ENCODE results near the gene POU4F1.

POU4F1 gene

GRCh38 chr13:78609464-78610205, 6.3 kb upstream of the POU4F1 start:
- peak overlapping the region; percentile 76; the same call in 1 of the 2 replicates for H3K27ac ChIP-seq
- TF ChIP-seq FOXP2 (optimal IDR thresholded peaks at IDR 0.05; ENCODE audit: control extremely low read depth, extremely low read length, insufficient read depth) (no peak), EZH2 (IDR thresholded peaks at IDR 0.05) (no peak), POLR2AphosphoS5 (IDR thresholded peaks at IDR 0.05; ENCODE audit: borderline replicate concordance, low read depth, low read length) (no peak)
- H3K4me3 ChIP-seq: peak overlapping the region; percentile 73
- peaks cover 13% of the 10 kb centered on the region for H3K36me3 ChIP-seq (ENCODE audit: insufficient read depth, low read length)
- no peaks in the 10 kb centered on the region for H3K9me3 ChIP-seq (ENCODE audit: low read depth, low read length)
- H3K9ac ChIP-seq (ENCODE audit: insufficient read length): peak overlapping the region; percentile 11
- DNase-seq (ENCODE audit: low read depth, low spot score): no peak

GRCh38 chr13:78608688-78609463, 5.5 kb upstream of the POU4F1 start:
- DNase-seq (ENCODE audit: low read depth, low spot score): no peak
- Histone ChIP-seq H3K27ac (no peak overlapping the region), H3K36me3 (ENCODE audit: insufficient read depth, low read length) (peaks cover 5% of the 10 kb centered on the region), H3K4me3 (peak overlapping the region; percentile 73), H3K9ac (ENCODE audit: insufficient read length) (peak overlapping the region; percentile 11), H3K9me3 (ENCODE audit: low read depth, low read length) (no peaks in the 10 kb centered on the region)
- TF ChIP-seq POLR2AphosphoS5 (IDR thresholded peaks at IDR 0.05; ENCODE audit: borderline replicate concordance, low read depth, low read length) (no peak), FOXP2 (optimal IDR thresholded peaks at IDR 0.05; ENCODE audit: control extremely low read depth, extremely low read length, insufficient read depth) (no peak), EZH2 (IDR thresholded peaks at IDR 0.05) (no peak)

GRCh38 chr13:78608252-78608687, 4.9 kb upstream of the POU4F1 start:
- no peak for DNase-seq (ENCODE audit: low read depth, low spot score)
- no peaks in the 10 kb centered on the region for H3K36me3 ChIP-seq (ENCODE audit: insufficient read depth, low read length)
- no peak overlapping the region for H3K27ac ChIP-seq
- no peak for TF ChIP-seq POLR2AphosphoS5 (IDR thresholded peaks at IDR 0.05; ENCODE audit: borderline replicate concordance, low read depth, low read length)
- TF ChIP-seq FOXP2 (optimal IDR thresholded peaks at IDR 0.05; ENCODE audit: control extremely low read depth, extremely low read length, insufficient read depth): no peak
- TF ChIP-seq EZH2 (IDR thresholded peaks at IDR 0.05): no peak
- no peaks in the 10 kb centered on the region for H3K9me3 ChIP-seq (ENCODE audit: low read depth, low read length)
- H3K9ac ChIP-seq (ENCODE audit: insufficient read length): peak overlapping the region; percentile 11
- peak overlapping the region; percentile 73 for H3K4me3 ChIP-seq

- Histone ChIP-seq H3K4me3 (no peak overlapping the region), H3K36me3 (ENCODE audit: insufficient read depth, low read length) (no peaks in the 10 kb centered on the region), H3K9ac (ENCODE audit: insufficient read length) (no peak overlapping the region), H3K27ac (no peak overlapping the region), H3K9me3 (ENCODE audit: low read depth, low read length) (no peaks in the 10 kb centered on the region)
- no peak for DNase-seq (ENCODE audit: low read depth, low spot score)
- TF ChIP-seq FOXP2 (optimal IDR thresholded peaks at IDR 0.05; ENCODE audit: control extremely low read depth, extremely low read length, insufficient read depth) (no peak), EZH2 (IDR thresholded peaks at IDR 0.05) (no peak), POLR2AphosphoS5 (IDR thresholded peaks at IDR 0.05; ENCODE audit: borderline replicate concordance, low read depth, low read length) (no peak)
These were observed 4.3 kb upstream of the POU4F1 start for GRCh38 chr13:78607409-78608251.

GRCh38 chr13:78606471-78607408, 3.4 kb upstream of the POU4F1 start:
- no peak for DNase-seq (ENCODE audit: low read depth, low spot score)
- Histone ChIP-seq H3K4me3 (no peak overlapping the region), H3K27ac (no peak overlapping the region), H3K9me3 (ENCODE audit: low read depth, low read length) (no peaks in the 10 kb centered on the region), H3K9ac (ENCODE audit: insufficient read length) (no peak overlapping the region), H3K36me3 (ENCODE audit: insufficient read depth, low read length) (no peaks in the 10 kb centered on the region)
- TF ChIP-seq POLR2AphosphoS5 (IDR thresholded peaks at IDR 0.05; ENCODE audit: borderline replicate concordance, low read depth, low read length): no peak
- TF ChIP-seq EZH2 (IDR thresholded peaks at IDR 0.05): no peak
- TF ChIP-seq FOXP2 (optimal IDR thresholded peaks at IDR 0.05; ENCODE audit: control extremely low read depth, extremely low read length, insufficient read depth): no peak

GRCh38 chr13:78604782-78605611, 1.6 kb upstream of the POU4F1 start:
- Histone ChIP-seq H3K9me3 (ENCODE audit: low read depth, low read length) (no peaks in the 10 kb centered on the region), H3K9ac (ENCODE audit: insufficient read length) (no peak overlapping the region), H3K27ac (no peak overlapping the region), H3K4me3 (no peak overlapping the region; the same call in 1 of the 2 replicates), H3K36me3 (ENCODE audit: insufficient read depth, low read length) (no peaks in the 10 kb centered on the region; the same call in 1 of the 2 replicates)
- TF ChIP-seq POLR2AphosphoS5 (IDR thresholded peaks at IDR 0.05; ENCODE audit: borderline replicate concordance, low read depth, low read length): no peak
- no peak for TF ChIP-seq FOXP2 (optimal IDR thresholded peaks at IDR 0.05; ENCODE audit: control extremely low read depth, extremely low read length, insufficient read depth)
- no peak for TF ChIP-seq EZH2 (IDR thresholded peaks at IDR 0.05)
- no peak for DNase-seq (ENCODE audit: low read depth, low spot score)
